NCI-H1417 treated with DMSO at 0.1 percent for 48 hours (cell line): ENCODE data around the gene RABGAP1L.

Experiments
- DNase-seq: peaks from one replicate; lab custom pipeline; 2025; lab: John Stamatoyannopoulos, UW

Gene RABGAP1L

GRCh38 chr1:174761901-174762585, 602.7 kb downstream of the RABGAP1L start:
- DNase-seq: no peak

GRCh38 chr1:174764191-174764590, 604.9 kb downstream of the RABGAP1L start:
- DNase-seq: no peak

GRCh38 chr1:174766727-174767126, 607.4 kb downstream of the RABGAP1L start:
- no peak for DNase-seq

- no peak for DNase-seq
Observed at GRCh38 chr1:174768516-174768915, 609.2 kb downstream of the RABGAP1L start.

GRCh38 chr1:174768949-174769348, 609.6 kb downstream of the RABGAP1L start:
- no peak for DNase-seq

- DNase-seq: peak; percentile 20
Observed at GRCh38 chr1:174769961-174770549, 610.7 kb downstream of the RABGAP1L start.

GRCh38 chr1:174775621-174776020, 616.3 kb downstream of the RABGAP1L start:
- DNase-seq: no peak

GRCh38 chr1:174777262-174777661, 617.9 kb downstream of the RABGAP1L start:
- no peak for DNase-seq

- DNase-seq: no peak
Observed at GRCh38 chr1:174785510-174785909, 626.2 kb downstream of the RABGAP1L start.

- DNase-seq: no peak
Observed at GRCh38 chr1:174786358-174786757, 627.0 kb downstream of the RABGAP1L start.

- DNase-seq: no peak
Observed at GRCh38 chr1:174786760-174787159, 627.4 kb downstream of the RABGAP1L start.

- DNase-seq: no peak
Observed at GRCh38 chr1:174788981-174789380, 629.7 kb downstream of the RABGAP1L start.

- no peak for DNase-seq
Observed at GRCh38 chr1:174789399-174789798, 630.1 kb downstream of the RABGAP1L start.

GRCh38 chr1:174791863-174792262, 632.5 kb downstream of the RABGAP1L start:
- DNase-seq: no peak

- DNase-seq: no peak
Observed at GRCh38 chr1:174794861-174795260, 635.5 kb downstream of the RABGAP1L start.

- no peak for DNase-seq
Observed at GRCh38 chr1:174795806-174796205, 636.5 kb downstream of the RABGAP1L start.

GRCh38 chr1:174797398-174797797, 638.1 kb downstream of the RABGAP1L start:
- DNase-seq: no peak

- no peak for DNase-seq
Observed at GRCh38 chr1:174799136-174799479, 639.8 kb downstream of the RABGAP1L start.

GRCh38 chr1:174800216-174800851, 641.0 kb downstream of the RABGAP1L start:
- no peak for DNase-seq

- DNase-seq: no peak
Observed at GRCh38 chr1:174800876-174801275, 641.6 kb downstream of the RABGAP1L start.

- no peak for DNase-seq
Observed at GRCh38 chr1:174809755-174810280, 650.5 kb downstream of the RABGAP1L start.

GRCh38 chr1:174812016-174812415, 652.7 kb downstream of the RABGAP1L start:
- DNase-seq: no peak

- no peak for DNase-seq
Observed at GRCh38 chr1:174812656-174813055, 653.3 kb downstream of the RABGAP1L start.
